ENCODE results near the gene SIRT3.
A peak's percentile ranks its signal among the peaks of the same experiment; 100 is the strongest.

Gene SIRT3

GRCh38 chr11:249062-249461 lies 12.9 kb upstream of the SIRT3 start:
- H4K91ac ChIP-seq (ENCODE audit: low read length) = no peak overlapping the region
- H2AK5ac ChIP-seq (ENCODE audit: low read length, severe bottlenecking) = no peak overlapping the region
- H2BK5ac ChIP-seq (ENCODE audit: low read depth, low read length, poor library complexity, severe bottlenecking) = no peak overlapping the region
- no peak overlapping the region for H3K14ac ChIP-seq (ENCODE audit: low read length in 2 of 2)
- H2BK120ac ChIP-seq (ENCODE audit: low read depth, low read length) = no peak overlapping the region
- H3K23ac ChIP-seq (ENCODE audit: low read length in 2 of 2) = no peak overlapping the region
- no peaks in the 10 kb centered on the region for H3K9me3 ChIP-seq (ENCODE audit: control insufficient read depth, low read length)
- H3K9ac ChIP-seq (ENCODE audit: low read length) = no peak overlapping the region
- peaks cover 66 to 97% of the 10 kb centered on the region in 2 experiments for H3K36me3 ChIP-seq (ENCODE audit: control insufficient read depth in 1 of 2, insufficient read depth in 2 of 2, low read depth in 1 of 2, low read length in 2 of 2)
- H2BK15ac ChIP-seq (ENCODE audit: low read depth, poor library complexity, severe bottlenecking) = no peak overlapping the region
- H3K4ac ChIP-seq (ENCODE audit: low read depth in 1 of 2, low read length in 2 of 2) = no peak overlapping the region
- H3K18ac ChIP-seq (ENCODE audit: low read depth in 1 of 2, low read length in 2 of 2) = no peak overlapping the region
- H3K27me3 ChIP-seq (ENCODE audit: control insufficient read depth in 1 of 2, insufficient read depth in 1 of 2, low read length in 2 of 2) = no peaks in the 10 kb centered on the region
- no peak overlapping the region for H2AFZ ChIP-seq (ENCODE audit: low read depth, low read length)
- no peak overlapping the region for H3K4me3 ChIP-seq (ENCODE audit: insufficient read depth in 1 of 2, low read depth in 1 of 2, low read length in 2 of 2)
- no peak overlapping the region for H2BK12ac ChIP-seq (ENCODE audit: low read length in 2 of 2)
- no peak for DNase-seq
- H3K27ac ChIP-seq (ENCODE audit: low read length, poor library complexity, severe bottlenecking) = no peak overlapping the region
- no peak overlapping the region for H3K4me2 ChIP-seq (ENCODE audit: low read length, poor library complexity, severe bottlenecking)
- 85% methylated on average over 8 of the region's 8 CpGs for WGBS
- no peak overlapping the region for H4K8ac ChIP-seq (ENCODE audit: low read length)
- H3K4me1 ChIP-seq (ENCODE audit: control insufficient read depth, insufficient read depth, low read depth, low read length) = no peaks in the 10 kb centered on the region
- peaks cover 19% of the 10 kb centered on the region for H3K79me1 ChIP-seq (replicated peaks; ENCODE audit: low read length, poor library complexity, severe bottlenecking)

GRCh38 chr11:244376-244775 lies 8.2 kb upstream of the SIRT3 start:
- H4K8ac ChIP-seq (ENCODE audit: low read length) = no peak overlapping the region
- H3K4me1 ChIP-seq (ENCODE audit: control insufficient read depth, insufficient read depth, low read depth, low read length) = no peaks in the 10 kb centered on the region
- no peak overlapping the region for H2BK12ac ChIP-seq (ENCODE audit: low read length in 2 of 2)
- no peaks in the 10 kb centered on the region for H3K9me3 ChIP-seq (ENCODE audit: control insufficient read depth, low read length)
- no peak overlapping the region for H3K4me3 ChIP-seq (ENCODE audit: insufficient read depth in 1 of 2, low read depth in 1 of 2, low read length in 2 of 2)
- no peak overlapping the region for H2AFZ ChIP-seq (ENCODE audit: low read depth, low read length)
- H3K23ac ChIP-seq (ENCODE audit: low read length in 2 of 2) = no peak overlapping the region
- H2BK15ac ChIP-seq (ENCODE audit: low read depth, poor library complexity, severe bottlenecking) = no peak overlapping the region
- H2AK5ac ChIP-seq (ENCODE audit: low read length, severe bottlenecking) = no peak overlapping the region
- no peak overlapping the region for H3K27ac ChIP-seq (ENCODE audit: low read length, poor library complexity, severe bottlenecking)
- DNase-seq = no peak
- H3K27me3 ChIP-seq (ENCODE audit: control insufficient read depth in 1 of 2, insufficient read depth in 1 of 2, low read length in 2 of 2) = no peaks in the 10 kb centered on the region
- H3K4ac ChIP-seq (ENCODE audit: low read depth in 1 of 2, low read length in 2 of 2) = no peak overlapping the region
- no peak overlapping the region for H2BK120ac ChIP-seq (ENCODE audit: low read depth, low read length)
- H3K9ac ChIP-seq (ENCODE audit: low read length) = no peak overlapping the region
- H2BK5ac ChIP-seq (ENCODE audit: low read depth, low read length, poor library complexity, severe bottlenecking) = no peak overlapping the region
- H3K36me3 ChIP-seq (ENCODE audit: control insufficient read depth in 1 of 2, insufficient read depth in 2 of 2, low read depth in 1 of 2, low read length in 2 of 2) = peaks cover 46 to 95% of the 10 kb centered on the region in 2 experiments
- WGBS = 100% methylated on average over 1 of the region's 2 CpGs
- H3K14ac ChIP-seq (ENCODE audit: low read length in 2 of 2) = no peak overlapping the region
- no peak overlapping the region for H3K18ac ChIP-seq (ENCODE audit: low read depth in 1 of 2, low read length in 2 of 2)
- H3K4me2 ChIP-seq (ENCODE audit: low read length, poor library complexity, severe bottlenecking) = no peak overlapping the region
- no peak overlapping the region for H4K91ac ChIP-seq (ENCODE audit: low read length)
- peaks cover 27% of the 10 kb centered on the region for H3K79me1 ChIP-seq (replicated peaks; ENCODE audit: low read length, poor library complexity, severe bottlenecking)

GRCh38 chr11:241634-242033 lies 5.5 kb upstream of the SIRT3 start:
- 92% methylated on average over 5 of the region's 5 CpGs for WGBS
- H3K4ac ChIP-seq (ENCODE audit: low read depth in 1 of 2, low read length in 2 of 2) = no peak overlapping the region
- no peak for DNase-seq

GRCh38 chr11:240315-240714 lies 4.2 kb upstream of the SIRT3 start:
- no peak overlapping the region for H3K27ac ChIP-seq (ENCODE audit: low read length, poor library complexity, severe bottlenecking)
- peaks cover 18% of the 10 kb centered on the region for H3K79me1 ChIP-seq (replicated peaks; ENCODE audit: low read length, poor library complexity, severe bottlenecking)
- H3K9ac ChIP-seq (ENCODE audit: low read length) = no peak overlapping the region
- peaks cover 2% of the 10 kb centered on the region for H3K4me1 ChIP-seq (ENCODE audit: control insufficient read depth, insufficient read depth, low read depth, low read length)
- H2BK120ac ChIP-seq (ENCODE audit: low read depth, low read length) = no peak overlapping the region
- no peak overlapping the region for H3K18ac ChIP-seq (ENCODE audit: low read depth in 1 of 2, low read length in 2 of 2)
- no peak overlapping the region for H3K4me2 ChIP-seq (ENCODE audit: low read length, poor library complexity, severe bottlenecking)
- no peak overlapping the region for H3K4ac ChIP-seq (ENCODE audit: low read depth in 1 of 2, low read length in 2 of 2)
- H2AK5ac ChIP-seq (ENCODE audit: low read length, severe bottlenecking) = no peak overlapping the region
- no peak overlapping the region for H3K4me3 ChIP-seq (ENCODE audit: insufficient read depth in 1 of 2, low read depth in 1 of 2, low read length in 2 of 2)
- no peak overlapping the region for H3K23ac ChIP-seq (ENCODE audit: low read length in 2 of 2)
- H3K36me3 ChIP-seq (ENCODE audit: control insufficient read depth in 1 of 2, insufficient read depth in 2 of 2, low read depth in 1 of 2, low read length in 2 of 2) = peaks cover 21 to 61% of the 10 kb centered on the region in 2 experiments
- no peaks in the 10 kb centered on the region for H3K27me3 ChIP-seq (ENCODE audit: control insufficient read depth in 1 of 2, insufficient read depth in 1 of 2, low read length in 2 of 2)
- whole genome bisulfite sequencing = no CpG with 5 or more reads among the region's 1 CpG
- H3K9me3 ChIP-seq (ENCODE audit: control insufficient read depth, low read length) = no peaks in the 10 kb centered on the region
- no peak overlapping the region for H4K91ac ChIP-seq (ENCODE audit: low read length)
- no peak overlapping the region for H2BK15ac ChIP-seq (ENCODE audit: low read depth, poor library complexity, severe bottlenecking)
- no peak for DNase-seq
- H2BK12ac ChIP-seq (ENCODE audit: low read length in 2 of 2) = no peak overlapping the region
- no peak overlapping the region for H4K8ac ChIP-seq (ENCODE audit: low read length)
- no peak overlapping the region for H2AFZ ChIP-seq (ENCODE audit: low read depth, low read length)
- no peak overlapping the region for H2BK5ac ChIP-seq (ENCODE audit: low read depth, low read length, poor library complexity, severe bottlenecking)
- no peak overlapping the region for H3K14ac ChIP-seq (ENCODE audit: low read length in 2 of 2)

More at GRCh38 chr11:241634-242033, 5.5 kb upstream of the SIRT3 start:
- Histone ChIP-seq H3K79me1 (replicated peaks; ENCODE audit: low read length, poor library complexity, severe bottlenecking) (peaks cover 20% of the 10 kb centered on the region), H4K8ac (ENCODE audit: low read length) (no peak overlapping the region), H2AFZ (ENCODE audit: low read depth, low read length) (no peak overlapping the region), H3K9me3 (ENCODE audit: control insufficient read depth, low read length) (no peaks in the 10 kb centered on the region), H2BK120ac (ENCODE audit: low read depth, low read length) (no peak overlapping the region), H3K14ac (ENCODE audit: low read length in 2 of 2) (no peak overlapping the region), H3K4me1 (ENCODE audit: control insufficient read depth, insufficient read depth, low read depth, low read length) (peaks cover 2% of the 10 kb centered on the region), H3K4me2 (ENCODE audit: low read length, poor library complexity, severe bottlenecking) (no peak overlapping the region), H2BK12ac (ENCODE audit: low read length in 2 of 2) (no peak overlapping the region), H3K27ac (ENCODE audit: low read length, poor library complexity, severe bottlenecking) (no peak overlapping the region), H2BK5ac (ENCODE audit: low read depth, low read length, poor library complexity, severe bottlenecking) (no peak overlapping the region), H3K4me3 (ENCODE audit: insufficient read depth in 1 of 2, low read depth in 1 of 2, low read length in 2 of 2) (no peak overlapping the region), H3K36me3 (ENCODE audit: control insufficient read depth in 1 of 2, insufficient read depth in 2 of 2, low read depth in 1 of 2, low read length in 2 of 2) (peaks cover 31 to 74% of the 10 kb centered on the region in 2 experiments), H2AK5ac (ENCODE audit: low read length, severe bottlenecking) (no peak overlapping the region), H3K23ac (ENCODE audit: low read length in 2 of 2) (no peak overlapping the region), H3K9ac (ENCODE audit: low read length) (peak overlapping the region; percentile 3), H4K91ac (ENCODE audit: low read length) (no peak overlapping the region), H3K27me3 (ENCODE audit: control insufficient read depth in 1 of 2, insufficient read depth in 1 of 2, low read length in 2 of 2) (no peaks in the 10 kb centered on the region), H3K18ac (ENCODE audit: low read depth in 1 of 2, low read length in 2 of 2) (no peak overlapping the region), H2BK15ac (ENCODE audit: low read depth, poor library complexity, severe bottlenecking) (no peak overlapping the region)

Measured in mesenchymal stem cell (in vitro differentiated cells and primary cell).